ENCODE data around the gene SCNN1A. TPM values are rescaled to one million over a fixed set of nuclear protein-coding genes. Genes with fewer than 3 reads are reported as not detected.
A peak's percentile ranks its signal among the peaks of the same experiment; 100 is the strongest.

The SCNN1A gene
- total RNA-seq, 2 experiments from 2014 or later, result 1.1 to 2.0 TPM

DNA sequence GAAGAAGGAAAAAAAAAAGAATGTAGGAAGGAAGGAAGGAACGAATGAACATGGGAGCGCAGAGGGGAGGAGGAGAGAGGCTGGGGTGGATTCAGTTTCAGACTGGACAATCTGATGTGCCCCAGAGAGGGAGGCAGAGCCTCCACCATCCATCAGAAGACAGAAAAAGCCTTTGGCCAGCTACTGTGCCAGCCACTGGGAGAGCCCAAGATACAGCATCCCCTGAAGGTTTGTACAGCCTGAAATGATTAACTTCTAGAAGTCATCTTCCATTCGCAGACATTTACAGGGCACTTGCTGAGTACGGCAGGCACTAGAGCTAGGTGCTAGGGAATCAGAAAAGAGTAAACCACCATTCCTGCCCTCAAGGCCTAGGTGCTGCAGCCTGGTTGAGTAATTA lies 55.9 kb downstream of the SCNN1A start:
- ATAC-seq (ENCODE audit: poor library complexity), result no peak
- no peaks in the 10 kb centered on the region for H3K36me3 ChIP-seq (ENCODE audit: insufficient read depth, low read length)
- Mint-ChIP-seq H3K9me3 (no peaks in the 10 kb centered on the region), H3K36me3 (ENCODE audit: low read depth) (no peaks in the 10 kb centered on the region), H3K4me1 (ENCODE audit: low read depth) (peaks cover 48% of the 10 kb centered on the region), H3K27me3 (no peaks in the 10 kb centered on the region), H3K27ac (peak overlapping the region; percentile 13), H3K4me3 (no peak overlapping the region)
- no peak overlapping the region for H3K4me3 ChIP-seq (ENCODE audit: low read length)
- peaks cover 43% of the 10 kb centered on the region for H3K4me1 ChIP-seq (ENCODE audit: insufficient read depth, low read length)
- H3K27me3 ChIP-seq (ENCODE audit: control insufficient read depth in 1 of 2, insufficient read depth in 2 of 2, low read length in 2 of 2), result no peaks in the 10 kb centered on the region
- POLR2A ChIA-PET, result interaction anchor here (1.2 kb wide), 1 partner anchor 12 kb away, joined by 3 read pairs; no protein-coding TSS in a partner anchor
- TF ChIP-seq, protein P1, sequence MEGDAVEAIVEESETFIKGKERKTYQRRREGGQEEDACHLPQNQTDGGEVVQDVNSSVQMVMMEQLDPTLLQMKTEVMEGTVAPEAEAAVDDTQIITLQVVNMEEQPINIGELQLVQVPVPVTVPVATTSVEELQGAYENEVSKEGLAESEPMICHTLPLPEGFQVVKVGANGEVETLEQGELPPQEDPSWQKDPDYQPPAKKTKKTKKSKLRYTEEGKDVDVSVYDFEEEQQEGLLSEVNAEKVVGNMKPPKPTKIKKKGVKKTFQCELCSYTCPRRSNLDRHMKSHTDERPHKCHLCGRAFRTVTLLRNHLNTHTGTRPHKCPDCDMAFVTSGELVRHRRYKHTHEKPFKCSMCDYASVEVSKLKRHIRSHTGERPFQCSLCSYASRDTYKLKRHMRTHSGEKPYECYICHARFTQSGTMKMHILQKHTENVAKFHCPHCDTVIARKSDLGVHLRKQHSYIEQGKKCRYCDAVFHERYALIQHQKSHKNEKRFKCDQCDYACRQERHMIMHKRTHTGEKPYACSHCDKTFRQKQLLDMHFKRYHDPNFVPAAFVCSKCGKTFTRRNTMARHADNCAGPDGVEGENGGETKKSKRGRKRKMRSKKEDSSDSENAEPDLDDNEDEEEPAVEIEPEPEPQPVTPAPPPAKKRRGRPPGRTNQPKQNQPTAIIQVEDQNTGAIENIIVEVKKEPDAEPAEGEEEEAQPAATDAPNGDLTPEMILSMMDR (IDR thresholded peaks at IDR 0.05), result no peak
- intact Hi-C loops (cut with DNase I, micrococcal nuclease), result no loop called here
- no peaks in the 10 kb centered on the region for H3K9me3 ChIP-seq (ENCODE audit: control insufficient read depth in 1 of 2, insufficient read depth in 1 of 2, low read length in 2 of 2)
- no peak for DNase-seq
- no peak overlapping the region for H3K27ac ChIP-seq (ENCODE audit: low read depth in 1 of 2, low read length in 2 of 2)
- CTCF ChIA-PET, result no interaction called here

DNA sequence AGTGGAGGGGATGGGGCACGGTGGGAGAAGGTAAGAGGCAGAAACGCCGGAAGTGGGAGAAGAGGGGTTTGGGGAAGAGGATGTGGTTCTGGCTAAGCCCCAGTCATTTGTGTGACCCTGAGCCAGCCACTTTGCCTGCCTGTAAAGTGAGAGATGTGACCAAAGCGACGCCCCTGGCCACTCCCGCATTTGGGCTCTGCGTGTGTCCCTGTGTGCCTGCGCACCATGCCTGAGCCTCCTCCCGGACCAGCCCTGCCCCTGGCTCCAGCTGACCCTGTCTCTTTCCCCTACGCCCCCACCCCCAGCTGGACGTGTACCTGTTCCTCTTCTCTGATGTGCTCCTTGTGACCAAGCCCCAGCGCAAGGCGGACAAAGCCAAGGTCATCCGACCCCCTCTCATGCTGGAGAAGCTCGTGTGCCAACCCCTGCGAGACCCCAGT lies 56.9 kb downstream of the SCNN1A start:
- TF ChIP-seq, protein P1 (IDR thresholded peaks at IDR 0.05), result no peak
- H3K4me3 ChIP-seq (ENCODE audit: low read length), result no peak overlapping the region
- Mint-ChIP-seq H3K4me3 (no peak overlapping the region), H3K27me3 (no peaks in the 10 kb centered on the region), H3K36me3 (ENCODE audit: low read depth) (no peaks in the 10 kb centered on the region), H3K27ac (no peak overlapping the region), H3K4me1 (ENCODE audit: low read depth) (peaks cover 39% of the 10 kb centered on the region), H3K9me3 (no peaks in the 10 kb centered on the region)
- DNase-seq (no peak), ATAC-seq (ENCODE audit: poor library complexity) (no peak)
- no peaks in the 10 kb centered on the region for H3K36me3 ChIP-seq (ENCODE audit: insufficient read depth, low read length)
- CTCF ChIA-PET, result no interaction called here
- POLR2A ChIA-PET, result no interaction called here
- H3K27me3 ChIP-seq (ENCODE audit: control insufficient read depth in 1 of 2, insufficient read depth in 2 of 2, low read length in 2 of 2), result no peaks in the 10 kb centered on the region
- no peak overlapping the region for H3K27ac ChIP-seq (ENCODE audit: low read depth in 1 of 2, low read length in 2 of 2)
- intact Hi-C loops (cut with DNase I, micrococcal nuclease), result no loop called here
- H3K9me3 ChIP-seq (ENCODE audit: control insufficient read depth in 1 of 2, insufficient read depth in 1 of 2, low read length in 2 of 2), result no peaks in the 10 kb centered on the region
- peaks cover 34% of the 10 kb centered on the region for H3K4me1 ChIP-seq (ENCODE audit: insufficient read depth, low read length)

DNA sequence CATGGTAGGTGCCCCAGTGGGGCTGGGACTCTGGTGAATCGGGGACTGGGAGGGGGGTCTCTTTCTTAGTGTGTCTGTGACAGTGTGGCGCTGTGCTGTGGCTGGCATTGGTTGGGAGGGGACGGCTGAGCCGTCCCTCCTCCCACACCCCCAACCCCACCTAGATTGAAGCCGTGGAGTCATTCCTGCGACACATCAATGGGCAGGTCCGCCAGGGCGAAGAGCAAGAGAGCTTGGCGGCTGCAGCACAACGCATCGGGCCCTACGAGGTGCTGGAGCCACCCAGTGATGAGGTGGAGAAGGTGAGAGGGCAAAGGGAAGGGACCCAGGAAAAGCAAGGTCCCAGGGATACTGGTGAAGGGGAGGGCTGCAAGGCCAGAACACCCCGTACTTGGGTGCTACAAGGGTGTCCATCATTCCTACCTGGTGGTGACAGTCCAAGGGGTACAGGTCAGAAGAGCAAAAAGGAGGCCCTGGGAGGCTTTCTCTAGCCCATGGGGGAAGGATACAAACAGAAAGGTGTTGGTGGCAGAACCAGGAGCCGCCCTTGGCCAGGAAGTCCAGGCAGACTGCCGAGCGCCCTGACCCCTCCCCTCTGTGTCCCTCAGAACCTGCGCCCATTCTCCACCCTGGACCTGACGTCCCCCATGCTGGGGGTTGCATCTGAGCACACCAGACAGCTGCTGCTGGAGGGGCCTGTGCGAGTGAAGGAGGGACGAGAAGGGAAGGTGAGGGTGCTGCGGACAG lies 57.5 kb downstream of the SCNN1A start:
- intact Hi-C loops (cut with DNase I, micrococcal nuclease), result no loop called here
- H3K4me3 Mint-ChIP-seq, result no peak overlapping the region
- ChIA-PET CTCF (no interaction called here), POLR2A (no interaction called here)
- H3K4me1 Mint-ChIP-seq (ENCODE audit: low read depth), result peaks cover 33% of the 10 kb centered on the region
- TF ChIP-seq, protein P1 (IDR thresholded peaks at IDR 0.05), result no peak
- no peak overlapping the region for H3K27ac ChIP-seq (ENCODE audit: low read depth in 1 of 2, low read length in 2 of 2)
- ATAC-seq (ENCODE audit: poor library complexity) (no peak), DNase-seq (no peak)
- H3K36me3 ChIP-seq (ENCODE audit: insufficient read depth, low read length), result no peaks in the 10 kb centered on the region
- H3K36me3 Mint-ChIP-seq (ENCODE audit: low read depth), result no peaks in the 10 kb centered on the region
- no peak overlapping the region for H3K27ac Mint-ChIP-seq
- no peaks in the 10 kb centered on the region for H3K27me3 ChIP-seq (ENCODE audit: control insufficient read depth in 1 of 2, insufficient read depth in 2 of 2, low read length in 2 of 2)
- no peaks in the 10 kb centered on the region for H3K27me3 Mint-ChIP-seq
- H3K9me3 Mint-ChIP-seq, result no peaks in the 10 kb centered on the region
- no peak overlapping the region for H3K4me3 ChIP-seq (ENCODE audit: low read length)
- peaks cover 28% of the 10 kb centered on the region for H3K4me1 ChIP-seq (ENCODE audit: insufficient read depth, low read length)
- H3K9me3 ChIP-seq (ENCODE audit: control insufficient read depth in 1 of 2, insufficient read depth in 1 of 2, low read length in 2 of 2), result no peaks in the 10 kb centered on the region
